CD14-positive monocyte (primary cell): ENCODE measurements around the gene ARMC9. TPM values are rescaled to one million over a fixed set of nuclear protein-coding genes. Genes with fewer than 3 reads are reported as not detected.
"Not testable (repeated sequence)": the region's sequence is repeated elsewhere in the genome, so short reads cannot be mapped to it uniquely, and the experiment has no call there.

ENCODE experiments used
- DNase-seq, 3 donors: peaks; one replicate each; pipeline ENCODE4 v3.0.0-alpha.2; 2011 to 2022
- H2AFZ ChIP-seq: 2 replicates; pipeline ENCODE4 v1.6.0; 2012; ENCODE audit warnings: mild to moderate bottlenecking, low read depth, low read length, inconsistent platforms; ENCODE audit not compliant: insufficient read depth, poor library complexity, severe bottlenecking
- H3K27ac ChIP-seq, 2 donors: 1 replicate in 1 of 2; 2 replicates in 1 of 2; pipeline ENCODE4 v1.5.1; 2012 to 2013; ENCODE audit warnings: low read length in 2 of 2, control low read depth in 1 of 2, inconsistent platforms in 1 of 2, low read depth in 1 of 2, mild to moderate bottlenecking in 1 of 2
- H3K27me3 ChIP-seq, 2 donors: one replicate each; pipeline versions ENCODE4 v1.6.0 to v1.6.1; 2011 to 2013; ENCODE audit warnings: low read length in 2 of 2; ENCODE audit not compliant: control insufficient read depth in 2 of 2, insufficient read depth in 2 of 2
- H3K36me3 ChIP-seq, 2 donors: replicated peaks in 1 of 2; 1 replicate in 1 of 2; 2 replicates in 1 of 2; pipeline versions ENCODE4 v1.5.1 to v1.6.1; 2012 to 2013; ENCODE audit warnings: low read length in 2 of 2, control low read depth in 1 of 2, inconsistent platforms in 1 of 2, mild to moderate bottlenecking in 1 of 2; ENCODE audit not compliant: insufficient read depth in 2 of 2, control insufficient read depth in 1 of 2
- H3K4me1 ChIP-seq, 2 donors: 1 replicate in 1 of 2; 2 replicates in 1 of 2; pipeline versions ENCODE4 v1.5.1 to v1.6.1; 2012 to 2013; ENCODE audit warnings: low read length in 2 of 2, control low read depth in 1 of 2, inconsistent platforms in 1 of 2, mild to moderate bottlenecking in 1 of 2, moderate library complexity in 1 of 2; ENCODE audit not compliant: insufficient read depth in 2 of 2, control insufficient read depth in 1 of 2
- H3K4me2 ChIP-seq: replicated peaks from 2 replicates; pipeline ENCODE3; 2012; ENCODE audit warnings: low read length, moderate library complexity, mild to moderate bottlenecking; ENCODE audit not compliant: poor library complexity, severe bottlenecking; ENCODE audit errors: extremely low read depth
- H3K4me3 ChIP-seq, 3 experiments: fragments of 200-600 bp in 1 of 3; sonication (generic) in 1 of 3; replicated peaks in 1 of 3; 1 replicate in 2 of 3; 2 replicates in 1 of 3; pipeline ENCODE4 v1.5.1; 2011 to 2013; ENCODE audit warnings: low read length in 3 of 3, mild to moderate bottlenecking in 3 of 3, control low read depth in 2 of 3, low read depth in 2 of 3, inconsistent platforms in 1 of 3, moderate library complexity in 1 of 3
- H3K79me2 ChIP-seq: 2 replicates; pipeline ENCODE4 v1.6.0; 2012; ENCODE audit warnings: mild to moderate bottlenecking, control low read depth, inconsistent platforms, low read length, moderate library complexity; ENCODE audit not compliant: insufficient read depth
- H3K9ac ChIP-seq: 2 replicates; pipeline ENCODE4 v1.6.0; 2017; ENCODE audit warnings: low read length, mild to moderate bottlenecking; ENCODE audit not compliant: insufficient read depth, poor library complexity, severe bottlenecking
- H3K9me3 ChIP-seq, 2 donors: replicated peaks in 1 of 2; 1 replicate in 1 of 2; 2 replicates in 1 of 2; pipeline versions ENCODE4 v1.5.1 to v1.6.1; 2012 to 2013; ENCODE audit warnings: low read length in 2 of 2, control low read depth in 1 of 2; ENCODE audit not compliant: control insufficient read depth in 1 of 2, insufficient read depth in 1 of 2
- H4K20me1 ChIP-seq: 2 replicates; pipeline ENCODE4 v1.6.0; 2012; ENCODE audit warnings: mild to moderate bottlenecking, low read length, control low read depth, moderate library complexity; ENCODE audit not compliant: insufficient read depth
- H3K27ac Mint-ChIP-seq, 7 donors: one replicate each; pipeline ENCODE4 v1.8.0; 2020; ENCODE audit warnings: mild to moderate bottlenecking in 7 of 7, mixed read lengths in 7 of 7, moderate library complexity in 6 of 7, inconsistent platforms in 2 of 7
- H3K27me3 Mint-ChIP-seq, 3 donors: one replicate each; pipeline ENCODE4 v1.8.0; 2021 to 2022; ENCODE audit warnings: low read depth in 3 of 3, mild to moderate bottlenecking in 3 of 3, mixed read lengths in 3 of 3, moderate library complexity in 3 of 3, inconsistent platforms in 1 of 3
- H3K36me3 Mint-ChIP-seq, 2 donors: one replicate each; pipeline ENCODE4 v1.8.0; 2020; ENCODE audit warnings: mixed read lengths in 2 of 2, inconsistent platforms in 1 of 2, mild to moderate bottlenecking in 1 of 2
- H3K4me1 Mint-ChIP-seq: one replicate; pipeline ENCODE4 v1.8.0; 2020; ENCODE audit warnings: mild to moderate bottlenecking, mixed read lengths
- H3K4me3 Mint-ChIP-seq, 2 donors: one replicate each; pipeline ENCODE4 v1.8.0; 2020; ENCODE audit warnings: mild to moderate bottlenecking in 2 of 2, mixed read lengths in 2 of 2, moderate library complexity in 1 of 2
- H3K9me3 Mint-ChIP-seq, 7 donors: one replicate each; pipeline ENCODE4 v1.8.0; 2020 to 2022; ENCODE audit warnings: mixed read lengths in 7 of 7, mild to moderate bottlenecking in 6 of 7, moderate library complexity in 6 of 7, inconsistent platforms in 2 of 7
- CTCF ChIP-seq: fragments of 200-600 bp; IDR thresholded peaks from one replicate; pipeline ENCODE4 v1.8.0; 2022; ENCODE audit warnings: antibody characterized with exemption, mild to moderate bottlenecking
- WGBS: methylation state at CpG from one replicate; pipeline ENCODE4 v1.1.5; 2013; ENCODE audit warnings: missing lambda C conversion rate; ENCODE audit not compliant: insufficient coverage; 5-methylcytosine and 5-hydroxymethylcytosine counted together
- intact Hi-C, 2 donors: fragments of 100-400 bp; cut with micrococcal nuclease; formaldehyde crosslinking; loops; one replicate each; pipeline versions ENCODE4 v1.15.0 to v1.15.1; 2023
- polyA plus RNA-seq, 3 donors: library from polyadenylated mRNA; depleted of rRNA in 1 of 3; unstranded in 2 of 3; stranded (reverse) in 1 of 3; fragments of 300-500 nt in 2 of 3; fragments of >200 nt in 1 of 3; fragmentation: Illumina TruSeq in 2 of 3; gene quantifications; 1 replicate in 2 of 3; 2 replicates in 1 of 3; pipeline ENCODE4 v1.2.3, GENCODE V29; 2012 to 2021

The ARMC9 gene
- polyA plus RNA-seq, 3 donors: 0.07 to 0.27 TPM; not detected in 1

DNA sequence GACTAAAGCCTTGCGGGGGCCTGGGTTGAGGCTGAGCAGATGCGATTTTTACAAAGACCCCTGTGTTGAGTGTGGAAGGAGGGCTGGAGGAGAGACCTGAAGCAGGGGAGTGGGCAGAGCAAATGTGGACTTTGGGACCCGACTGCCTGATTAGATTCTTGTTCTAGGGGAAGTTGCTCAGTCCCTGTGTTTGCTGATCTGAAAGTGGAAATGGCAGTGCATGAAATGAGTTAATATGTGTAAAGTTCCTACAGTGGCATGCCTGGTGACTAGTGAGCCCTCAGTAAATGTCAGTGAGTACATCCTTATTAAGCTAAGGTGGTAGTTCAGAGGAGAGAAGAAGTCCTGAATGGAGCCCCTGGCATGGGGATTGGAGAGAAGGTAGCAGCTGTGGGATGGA lies 52.3 kb downstream of the ARMC9 start:
- no peak overlapping the region for H3K4me2 ChIP-seq
- no peak overlapping the region for H3K9ac ChIP-seq
- Mint-ChIP-seq H3K9me3 (peaks cover 0 to 1% (median 0%) of the 10 kb centered on the region in 7 donors), H3K27me3 (peaks cover 1 to 3% (median 2%) of the 10 kb centered on the region in 3 donors), H3K36me3 (no peaks in the 10 kb centered on the region), H3K27ac (no peak overlapping the region), H3K4me1 (peaks cover 11% of the 10 kb centered on the region), H3K4me3 (no peak overlapping the region)
- 69% methylated on average over 3 of the region's 3 CpGs for WGBS
- no peak overlapping the region for H3K27ac ChIP-seq
- no peak overlapping the region for H3K4me3 ChIP-seq
- no peak overlapping the region for H2AFZ ChIP-seq
- no peaks in the 10 kb centered on the region for H3K27me3 ChIP-seq
- intact Hi-C loops: no loop called here
- no peaks in the 10 kb centered on the region for H3K9me3 ChIP-seq
- TF ChIP-seq CTCF: no peak
- no peaks in the 10 kb centered on the region for H4K20me1 ChIP-seq
- no peaks in the 10 kb centered on the region for H3K4me1 ChIP-seq
- no peak for DNase-seq
- H3K79me2 ChIP-seq: no peaks in the 10 kb centered on the region
- no peaks in the 10 kb centered on the region for H3K36me3 ChIP-seq

DNA sequence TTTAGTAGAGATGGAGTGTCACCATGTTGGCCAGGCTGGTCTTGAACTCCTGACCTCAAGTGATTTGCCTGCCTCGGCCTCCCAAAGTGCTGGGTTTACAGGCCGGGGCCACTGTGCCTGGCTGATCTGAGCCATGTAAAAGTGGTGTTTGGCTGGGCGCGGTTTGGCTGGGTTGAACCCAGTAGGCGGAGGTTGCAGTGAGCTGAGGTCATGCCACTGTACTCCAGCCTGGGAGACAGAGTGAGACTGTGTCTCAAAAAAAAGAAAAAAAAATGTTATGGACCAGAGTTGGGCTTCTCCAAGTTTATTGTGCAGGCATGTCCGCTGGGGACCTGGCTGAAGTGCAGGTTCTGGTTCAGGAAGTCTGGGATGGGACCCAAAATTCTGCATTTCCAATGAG lies 54.9 kb downstream of the ARMC9 start:
- intact Hi-C loops, H3K36me3 ChIP-seq, H3K36me3 Mint-ChIP-seq, H3K4me2 ChIP-seq, H3K9ac ChIP-seq, H3K27me3 ChIP-seq, H3K9me3 ChIP-seq, H3K79me2 ChIP-seq, H3K27ac Mint-ChIP-seq, H3K27me3 Mint-ChIP-seq, H3K4me3 Mint-ChIP-seq, H4K20me1 ChIP-seq, H3K4me3 ChIP-seq, H2AFZ ChIP-seq, H3K27ac ChIP-seq, H3K4me1 ChIP-seq, H3K4me1 Mint-ChIP-seq, DNase-seq, H3K9me3 Mint-ChIP-seq: not testable (repeated sequence)
- 99% methylated on average over 6 of the region's 6 CpGs for WGBS
